Right atrium auricular region (tissue), 2 donors: ENCODE results near the gene GPC6. TPM values are rescaled to one million over a fixed set of nuclear protein-coding genes. Genes with fewer than 3 reads are reported as not detected.

ENCODE experiments used
- DNase-seq: peaks from one replicate; pipeline ENCODE4 v3.0.0-alpha.2; 2019; ENCODE audit warnings: low spot score
- H3K27ac ChIP-seq, 2 donors: fragments of 200-600 bp; sonication (generic); 1 replicate in 1 of 2; 2 replicates in 1 of 2; pipeline ENCODE4 v1.5.1; 2016 to 2019
- H3K27me3 ChIP-seq, 2 donors: fragments of 200-600 bp; sonication (generic); one replicate each; pipeline versions ENCODE4 v1.5.1 to v1.6.0; 2017 to 2019
- H3K36me3 ChIP-seq: fragments of 200-600 bp; sonication (generic); one replicate; pipeline ENCODE4 v1.5.1; 2016
- H3K4me1 ChIP-seq, 2 donors: fragments of 200-600 bp; sonication (generic); one replicate each; pipeline versions ENCODE4 v1.5.1 to v1.6.0; 2017 to 2019
- H3K4me3 ChIP-seq, 2 donors: fragments of 200-600 bp; sonication (generic); 1 replicate in 1 of 2; 2 replicates in 1 of 2; pipeline ENCODE4 v1.5.1; 2017 to 2019; ENCODE audit warnings: mild to moderate bottlenecking in 1 of 2, moderate library complexity in 1 of 2
- H3K9me3 ChIP-seq, 2 donors: fragments of 200-600 bp; sonication (generic); one replicate each; pipeline ENCODE4 v1.5.1; 2019
- total RNA-seq, 2 donors: library from RNA; depleted of rRNA; stranded (reverse); fragments of >200 nt; gene quantifications; one replicate each; pipeline ENCODE4 v1.1.0, GENCODE V29; 2016
- TF ChIP-seq, protein P1 (sequence below), 2 donors: fragments of 200-600 bp; sonication (generic); IDR thresholded peaks; one replicate each; pipeline ENCODE4 v1.5.1; 2019; ENCODE audit warnings: antibody characterized with exemption in 2 of 2

The GPC6 gene
- total RNA-seq, 2 donors from 2014 or later, result 1.3 to 3.8 TPM

DNA sequence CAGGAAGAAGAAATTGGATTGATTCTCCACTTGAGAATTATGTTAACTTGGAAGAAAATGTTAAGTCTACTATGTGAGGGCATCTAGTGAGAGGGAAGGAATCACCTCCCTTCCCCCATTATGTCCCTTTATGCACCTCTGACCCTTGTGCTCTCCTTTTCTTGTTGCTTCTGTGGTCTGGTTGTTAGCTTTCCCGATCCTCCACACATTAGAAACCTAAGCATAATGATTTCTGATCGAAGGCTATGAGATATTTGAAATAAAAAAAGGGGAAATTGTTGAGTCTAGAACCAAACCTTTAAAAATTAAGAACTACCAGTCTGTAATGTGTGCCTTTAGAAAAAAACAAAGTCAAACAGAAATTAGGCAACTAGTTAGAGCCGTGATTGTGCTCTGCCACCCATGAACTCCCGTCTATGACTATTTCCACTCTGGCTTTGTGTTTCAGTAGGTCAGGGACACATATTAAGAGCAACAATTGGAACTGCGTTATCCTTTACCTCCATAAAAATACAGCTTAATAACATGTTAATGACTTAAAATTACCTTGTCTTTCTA, 463 bp upstream of the GPC6 start:
- TF ChIP-seq, protein P1, sequence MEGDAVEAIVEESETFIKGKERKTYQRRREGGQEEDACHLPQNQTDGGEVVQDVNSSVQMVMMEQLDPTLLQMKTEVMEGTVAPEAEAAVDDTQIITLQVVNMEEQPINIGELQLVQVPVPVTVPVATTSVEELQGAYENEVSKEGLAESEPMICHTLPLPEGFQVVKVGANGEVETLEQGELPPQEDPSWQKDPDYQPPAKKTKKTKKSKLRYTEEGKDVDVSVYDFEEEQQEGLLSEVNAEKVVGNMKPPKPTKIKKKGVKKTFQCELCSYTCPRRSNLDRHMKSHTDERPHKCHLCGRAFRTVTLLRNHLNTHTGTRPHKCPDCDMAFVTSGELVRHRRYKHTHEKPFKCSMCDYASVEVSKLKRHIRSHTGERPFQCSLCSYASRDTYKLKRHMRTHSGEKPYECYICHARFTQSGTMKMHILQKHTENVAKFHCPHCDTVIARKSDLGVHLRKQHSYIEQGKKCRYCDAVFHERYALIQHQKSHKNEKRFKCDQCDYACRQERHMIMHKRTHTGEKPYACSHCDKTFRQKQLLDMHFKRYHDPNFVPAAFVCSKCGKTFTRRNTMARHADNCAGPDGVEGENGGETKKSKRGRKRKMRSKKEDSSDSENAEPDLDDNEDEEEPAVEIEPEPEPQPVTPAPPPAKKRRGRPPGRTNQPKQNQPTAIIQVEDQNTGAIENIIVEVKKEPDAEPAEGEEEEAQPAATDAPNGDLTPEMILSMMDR (IDR thresholded peaks at IDR 0.05), result no peak
- no peak for DNase-seq
- Histone ChIP-seq H3K4me3 (peak overlapping the region; percentile 44 to 55), H3K36me3 (no peaks in the 10 kb centered on the region), H3K9me3 (no peaks in the 10 kb centered on the region), H3K27me3 (no peaks in the 10 kb centered on the region), H3K4me1 (peaks cover 0 to 12% of the 10 kb centered on the region in 2 donors), H3K27ac (no peak overlapping the region)

DNA sequence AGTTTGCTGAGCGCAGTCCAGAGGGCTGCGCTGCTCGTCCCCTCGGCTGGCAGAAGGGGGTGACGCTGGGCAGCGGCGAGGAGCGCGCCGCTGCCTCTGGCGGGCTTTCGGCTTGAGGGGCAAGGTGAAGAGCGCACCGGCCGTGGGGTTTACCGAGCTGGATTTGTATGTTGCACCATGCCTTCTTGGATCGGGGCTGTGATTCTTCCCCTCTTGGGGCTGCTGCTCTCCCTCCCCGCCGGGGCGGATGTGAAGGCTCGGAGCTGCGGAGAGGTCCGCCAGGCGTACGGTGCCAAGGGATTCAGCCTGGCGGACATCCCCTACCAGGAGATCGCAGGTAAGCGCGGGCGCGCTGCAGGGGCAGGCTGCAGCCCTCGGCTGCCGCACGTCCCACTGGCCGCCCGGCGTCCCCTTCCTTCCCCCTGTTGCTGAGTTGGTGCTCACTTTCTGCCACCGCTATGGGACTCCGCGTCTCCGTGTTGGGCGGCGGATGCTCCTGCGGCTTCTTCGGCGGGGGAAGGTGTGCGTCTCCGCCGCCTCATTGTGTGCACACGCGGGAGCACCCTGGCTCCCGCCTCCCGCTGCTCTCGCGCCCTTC, 772 bp downstream of the GPC6 start:
- peak overlapping the region; percentile 61 to 70 for H3K27ac ChIP-seq
- TF ChIP-seq, protein P1 (IDR thresholded peaks at IDR 0.05), result no peak
- no peaks in the 10 kb centered on the region for H3K27me3 ChIP-seq
- no peaks in the 10 kb centered on the region for H3K36me3 ChIP-seq
- DNase-seq, result no peak
- H3K4me1 ChIP-seq, result peaks cover 0 to 12% of the 10 kb centered on the region in 2 donors
- H3K4me3 ChIP-seq, result peak overlapping the region; percentile 44 to 55
- H3K9me3 ChIP-seq, result no peaks in the 10 kb centered on the region

DNA sequence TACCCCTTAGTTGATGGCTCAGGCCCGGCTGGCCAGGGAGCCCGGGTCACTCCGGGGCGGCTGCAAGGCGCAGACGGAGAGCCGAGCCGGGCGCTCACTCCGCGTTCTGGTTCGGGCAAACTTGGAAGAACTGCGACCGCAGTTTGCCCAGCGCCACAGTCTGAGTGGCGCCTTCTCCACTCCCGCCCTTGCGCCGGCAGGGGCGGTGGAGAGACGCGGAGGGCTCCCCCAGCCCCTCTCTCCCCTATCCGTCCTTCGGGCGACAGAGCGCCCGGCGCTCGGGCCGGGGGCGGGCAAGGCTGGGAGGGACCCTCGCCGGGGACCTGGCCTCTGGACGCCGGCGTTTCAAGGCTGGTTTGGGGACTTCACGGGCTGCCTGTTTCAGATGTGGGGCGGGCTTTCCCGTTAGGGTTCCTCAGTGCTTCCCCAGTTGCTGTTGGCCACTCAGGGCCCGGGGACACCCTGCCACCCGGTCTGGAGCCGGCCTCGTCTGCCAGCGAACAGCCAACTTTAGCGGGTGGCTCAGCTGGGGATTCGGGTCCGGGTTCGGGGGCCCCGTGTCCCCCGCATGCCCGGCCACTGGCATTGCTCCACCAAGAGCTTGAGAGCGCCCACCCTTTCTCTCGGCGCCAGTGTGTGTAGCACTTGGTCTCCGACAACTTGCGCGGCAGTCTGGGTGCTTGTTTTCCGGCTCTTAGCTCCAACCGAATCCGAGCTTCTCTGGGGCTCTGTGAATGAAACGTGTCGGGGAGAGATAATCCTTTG, 1.5 kb downstream of the GPC6 start:
- Histone ChIP-seq H3K4me1 (peaks cover 0 to 12% of the 10 kb centered on the region in 2 donors), H3K27me3 (no peaks in the 10 kb centered on the region), H3K27ac (peak overlapping the region; percentile 61 to 70), H3K36me3 (no peaks in the 10 kb centered on the region), H3K4me3 (peak overlapping the region; percentile 44 to 55), H3K9me3 (no peaks in the 10 kb centered on the region)
- TF ChIP-seq, protein P1 (IDR thresholded peaks at IDR 0.05), result peak in 1 of 2 donors; percentile 37
- peak; percentile 74 for DNase-seq

DNA sequence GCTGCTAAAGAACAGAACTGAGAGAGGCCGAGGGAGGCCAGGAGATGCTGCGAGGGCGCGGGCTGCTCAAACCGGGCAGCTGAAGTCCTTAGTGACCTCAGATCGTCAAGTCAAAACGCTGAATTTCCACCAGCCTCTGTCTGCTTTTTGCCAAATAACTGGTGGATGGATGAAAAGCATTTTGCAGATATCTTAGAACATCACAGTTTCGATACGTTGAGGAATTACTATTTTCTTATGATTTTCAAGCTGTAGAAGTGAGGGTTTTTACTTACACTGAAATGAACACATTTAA, 2.0 kb downstream of the GPC6 start:
- Histone ChIP-seq H3K4me3 (peak overlapping the region; percentile 44 to 55), H3K9me3 (no peaks in the 10 kb centered on the region), H3K27ac (peak overlapping the region; percentile 61 to 70), H3K36me3 (no peaks in the 10 kb centered on the region), H3K4me1 (peaks cover 0 to 12% of the 10 kb centered on the region in 2 donors), H3K27me3 (no peaks in the 10 kb centered on the region)
- TF ChIP-seq, protein P1 (IDR thresholded peaks at IDR 0.05), result no peak
- DNase-seq, result no peak

DNA sequence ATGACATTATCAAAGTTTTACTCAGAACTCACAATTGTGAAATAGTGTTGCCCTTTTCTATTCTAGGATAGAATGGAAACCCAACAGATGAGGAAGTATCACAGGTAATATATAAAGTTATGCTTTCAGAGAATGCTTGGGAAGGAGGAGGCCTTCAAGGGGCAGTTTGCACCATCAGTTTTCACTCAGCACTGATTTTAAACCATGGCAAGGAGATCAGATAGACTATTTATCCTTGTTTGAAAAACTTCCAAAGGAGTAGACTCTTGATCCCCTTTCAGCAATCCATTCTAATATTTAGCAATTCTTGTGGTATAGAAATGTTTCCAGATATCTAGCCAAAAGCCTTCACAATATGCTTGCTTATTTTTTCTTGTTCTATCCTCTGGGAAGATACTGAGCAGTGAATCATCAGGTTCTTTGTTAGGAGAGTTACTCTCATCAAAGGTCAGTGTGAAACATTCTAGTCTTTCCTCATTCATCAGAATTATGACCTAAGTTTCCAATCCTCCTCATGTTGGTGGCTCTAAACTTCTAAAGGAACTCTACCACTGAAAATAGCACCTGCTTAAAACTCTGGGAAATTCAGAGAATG, 3.8 kb downstream of the GPC6 start:
- Histone ChIP-seq H3K27me3 (no peaks in the 10 kb centered on the region), H3K9me3 (no peaks in the 10 kb centered on the region), H3K27ac (peak overlapping the region in 1 of 2 donors; percentile 27), H3K4me3 (no peak overlapping the region), H3K36me3 (no peaks in the 10 kb centered on the region), H3K4me1 (peaks cover 0 to 12% of the 10 kb centered on the region in 2 donors)
- TF ChIP-seq, protein P1 (IDR thresholded peaks at IDR 0.05), result no peak
- DNase-seq, result no peak
